Lung (tissue), 12 donors: ENCODE results near the gene PLG. TPM values are rescaled to one million over a fixed set of nuclear protein-coding genes. Genes with fewer than 3 reads are reported as not detected.

Experiments used
- ATAC-seq: fragments of 200-7000 bp; cut with Tn5 transposase; one replicate; pipeline ENCODE4 v1.9.1; 2020; ENCODE audit warnings: moderate number of reproducible peaks; ENCODE audit not compliant: insufficient read depth, low FRiP score
- DNase-seq, 3 donors: peaks; one replicate each; pipeline ENCODE4 v3.0.0-alpha.2; 2013 to 2017
- H3K27ac ChIP-seq, 2 donors: one replicate each; pipeline ENCODE4 v1.5.1; 2013; ENCODE audit warnings: mild to moderate bottlenecking in 2 of 2, moderate library complexity in 2 of 2, control low read depth in 1 of 2, inconsistent platforms in 1 of 2, low read depth in 1 of 2, low read length in 1 of 2
- H3K27me3 ChIP-seq, 3 donors: one replicate each; pipeline ENCODE4 v1.5.1; 2013; ENCODE audit warnings: low read length in 2 of 3; ENCODE audit not compliant: control insufficient read depth in 3 of 3, insufficient read depth in 3 of 3
- H3K36me3 ChIP-seq, 4 donors: one replicate each; pipeline ENCODE4 v1.5.1; 2013; ENCODE audit warnings: low read length in 4 of 4, mild to moderate bottlenecking in 1 of 4, moderate library complexity in 1 of 4; ENCODE audit not compliant: control insufficient read depth in 4 of 4, insufficient read depth in 4 of 4
- H3K4me1 ChIP-seq, 5 donors: one replicate each; pipeline ENCODE4 v1.5.1; 2013; ENCODE audit warnings: low read length in 5 of 5, mild to moderate bottlenecking in 2 of 5, moderate library complexity in 1 of 5; ENCODE audit not compliant: control insufficient read depth in 5 of 5, insufficient read depth in 5 of 5
- H3K4me3 ChIP-seq: one replicate; pipeline ENCODE4 v1.5.1; 2013; ENCODE audit warnings: mild to moderate bottlenecking, control low read depth, moderate library complexity
- H3K9ac ChIP-seq, 2 donors: one replicate each; pipeline ENCODE4 v1.5.1; 2013; ENCODE audit warnings: low read length in 2 of 2, control low read depth in 1 of 2; ENCODE audit not compliant: insufficient read depth in 1 of 2
- H3K9me3 ChIP-seq, 4 donors: one replicate each; pipeline ENCODE4 v1.5.1; 2013; ENCODE audit warnings: low read length in 3 of 4, mild to moderate bottlenecking in 1 of 4, moderate library complexity in 1 of 4; ENCODE audit not compliant: control insufficient read depth in 4 of 4, insufficient read depth in 3 of 4
- WGBS, 2 donors: extraction: QIAGEN DNeasy Blood & Tissue Kit; methylation state at CpG; one replicate each; pipeline ENCODE4 v1.1.7; 2013; 5-methylcytosine and 5-hydroxymethylcytosine counted together
- polyA plus RNA-seq, 2 donors: library from polyadenylated mRNA; stranded (reverse); fragments of 200-250 nt; gene quantifications; one replicate each; pipeline ENCODE4 v1.2.1, GENCODE V29; 2013
- total RNA-seq, 2 donors: library from RNA; depleted of rRNA in 1 of 2; stranded (reverse); fragments of >200 nt in 1 of 2; gene quantifications; one replicate each; pipeline ENCODE4 v1.2.1, GENCODE V29; 2014 to 2021
- TF ChIP-seq, protein P1 (sequence below): IDR thresholded peaks from 2 replicates; pipeline ENCODE4 v1.5.1; 2012; ENCODE audit warnings: mild to moderate bottlenecking; ENCODE audit errors: control extremely low read depth, extremely low read depth
- donor health status: control.
- donor health status: control.
- donor health status: Bipolar disorder and iron deficiency.
- donor health status: healthy.
- donor health status: DM: yes; HTN: yes; CAD: no.

The PLG gene
- total and polyA plus RNA-seq, 4 donors = 0.52 to 1.7 (median 1.5) TPM; not detected in 1

DNA sequence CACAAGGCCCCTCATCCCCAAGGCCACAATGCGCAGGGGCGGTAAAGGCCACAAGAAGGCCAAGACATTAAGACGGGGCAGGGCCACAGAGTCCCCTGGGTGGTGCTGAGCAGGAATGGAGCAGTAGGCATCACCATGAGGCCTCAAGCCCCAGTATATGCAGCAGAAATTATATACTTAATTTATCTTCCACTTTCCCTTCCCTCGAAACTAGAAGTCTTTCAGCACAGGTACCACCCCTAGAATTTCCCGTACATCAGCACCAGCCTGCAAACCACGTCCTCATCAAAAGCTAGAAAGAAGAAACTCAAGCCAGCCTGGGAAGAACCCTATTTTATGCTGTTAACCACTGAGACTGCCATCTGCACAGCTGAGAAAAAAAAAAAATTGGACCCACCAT lies 89.4 kb downstream of the PLG start:
- ATAC-seq (no peak), DNase-seq (no peak)
- no peaks in the 10 kb centered on the region for H3K36me3 ChIP-seq
- H3K9ac ChIP-seq = no peak overlapping the region
- peaks cover 0 to 2% (median 0%) of the 10 kb centered on the region in 5 donors for H3K4me1 ChIP-seq
- H3K27ac ChIP-seq = no peak overlapping the region
- H3K4me3 ChIP-seq = no peak overlapping the region
- H3K27me3 ChIP-seq = no peaks in the 10 kb centered on the region
- TF ChIP-seq, protein P1, sequence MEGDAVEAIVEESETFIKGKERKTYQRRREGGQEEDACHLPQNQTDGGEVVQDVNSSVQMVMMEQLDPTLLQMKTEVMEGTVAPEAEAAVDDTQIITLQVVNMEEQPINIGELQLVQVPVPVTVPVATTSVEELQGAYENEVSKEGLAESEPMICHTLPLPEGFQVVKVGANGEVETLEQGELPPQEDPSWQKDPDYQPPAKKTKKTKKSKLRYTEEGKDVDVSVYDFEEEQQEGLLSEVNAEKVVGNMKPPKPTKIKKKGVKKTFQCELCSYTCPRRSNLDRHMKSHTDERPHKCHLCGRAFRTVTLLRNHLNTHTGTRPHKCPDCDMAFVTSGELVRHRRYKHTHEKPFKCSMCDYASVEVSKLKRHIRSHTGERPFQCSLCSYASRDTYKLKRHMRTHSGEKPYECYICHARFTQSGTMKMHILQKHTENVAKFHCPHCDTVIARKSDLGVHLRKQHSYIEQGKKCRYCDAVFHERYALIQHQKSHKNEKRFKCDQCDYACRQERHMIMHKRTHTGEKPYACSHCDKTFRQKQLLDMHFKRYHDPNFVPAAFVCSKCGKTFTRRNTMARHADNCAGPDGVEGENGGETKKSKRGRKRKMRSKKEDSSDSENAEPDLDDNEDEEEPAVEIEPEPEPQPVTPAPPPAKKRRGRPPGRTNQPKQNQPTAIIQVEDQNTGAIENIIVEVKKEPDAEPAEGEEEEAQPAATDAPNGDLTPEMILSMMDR = no peak
- 86% methylated on average over 6 of the region's 6 CpGs for WGBS, 2 donors
- H3K9me3 ChIP-seq = no peaks in the 10 kb centered on the region

DNA sequence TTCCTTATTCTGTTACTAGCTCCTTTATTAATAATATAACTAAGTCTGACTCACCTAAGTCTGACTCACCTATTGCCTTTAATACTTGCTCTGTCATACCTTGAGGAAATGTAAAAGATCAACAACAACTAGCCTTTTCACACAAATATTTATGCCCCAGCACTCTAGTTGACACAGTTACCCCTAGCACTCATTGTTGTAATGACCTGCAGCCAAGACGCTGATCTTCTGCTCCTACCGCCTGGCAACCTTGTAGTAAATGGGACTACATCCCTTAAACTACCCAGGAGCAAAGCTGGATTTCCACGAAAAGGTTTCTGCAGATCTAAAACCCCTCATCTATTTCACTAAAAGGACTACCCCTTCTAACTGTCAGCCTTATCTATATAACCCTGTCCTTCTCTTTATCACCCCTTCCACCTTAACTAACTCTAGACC lies 90.0 kb downstream of the PLG start:
- DNase-seq (no peak), ATAC-seq (no peak)
- H3K27ac ChIP-seq = no peak overlapping the region
- H3K4me1 ChIP-seq = peaks cover 0 to 2% (median 0%) of the 10 kb centered on the region in 5 donors
- H3K27me3 ChIP-seq = no peaks in the 10 kb centered on the region
- H3K9me3 ChIP-seq = no peaks in the 10 kb centered on the region
- no peak overlapping the region for H3K4me3 ChIP-seq
- no peaks in the 10 kb centered on the region for H3K36me3 ChIP-seq
- WGBS, 2 donors = 86 to 94% methylated on average over 3 of the region's 3 CpGs
- no peak overlapping the region for H3K9ac ChIP-seq
- TF ChIP-seq, protein P1 = no peak

DNA sequence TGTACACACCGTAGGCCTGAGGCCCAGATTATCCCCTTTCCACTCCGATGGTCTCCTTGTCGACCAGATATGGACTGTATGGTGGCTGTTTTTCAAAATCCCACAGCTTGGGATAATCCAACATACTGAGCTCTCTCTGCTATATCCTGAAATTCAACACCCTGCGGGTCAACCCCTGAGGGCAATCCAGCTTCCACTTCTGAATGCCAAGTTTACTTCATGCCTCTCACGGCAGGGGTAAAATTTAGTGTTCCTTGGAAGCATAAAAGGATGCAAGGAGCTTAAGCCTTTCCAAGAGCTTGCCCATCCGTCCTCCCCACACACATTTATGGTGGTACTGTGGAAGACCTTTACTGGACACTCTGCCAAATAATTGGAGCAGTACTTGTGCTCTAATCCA lies 90.7 kb downstream of the PLG start:
- ATAC-seq (no peak), DNase-seq (peak in 2 of 3 donors; percentile 2 to 17)
- no peak overlapping the region for H3K27ac ChIP-seq
- H3K9me3 ChIP-seq = no peaks in the 10 kb centered on the region
- WGBS, 2 donors = 78 to 81% methylated on average over 6 of the region's 6 CpGs
- no peaks in the 10 kb centered on the region for H3K36me3 ChIP-seq
- H3K4me3 ChIP-seq = no peak overlapping the region
- H3K4me1 ChIP-seq = peaks cover 0 to 2% (median 0%) of the 10 kb centered on the region in 5 donors
- H3K27me3 ChIP-seq = no peaks in the 10 kb centered on the region
- no peak overlapping the region for H3K9ac ChIP-seq
- TF ChIP-seq, protein P1 = no peak

DNA sequence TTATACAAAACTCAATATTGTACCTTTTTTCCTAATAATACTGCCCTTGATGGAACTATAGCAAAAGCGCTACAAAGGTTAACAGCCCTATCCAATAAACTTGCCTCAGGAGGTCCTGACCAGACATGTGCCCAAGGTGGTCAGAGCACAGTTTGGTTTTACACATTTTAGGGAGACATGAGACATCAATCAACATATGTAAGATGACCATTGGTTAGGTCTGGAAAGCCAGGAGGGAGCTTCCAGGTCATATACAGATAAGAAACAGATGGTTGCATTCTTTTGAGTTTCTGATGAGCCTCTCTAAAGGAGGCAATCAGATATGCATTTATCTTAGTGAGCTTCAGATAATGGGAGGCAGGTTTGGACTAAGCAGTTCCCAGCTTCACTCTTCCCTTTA lies 91.6 kb downstream of the PLG start:
- no peaks in the 10 kb centered on the region for H3K27me3 ChIP-seq
- ATAC-seq = no peak
- no peak overlapping the region for H3K4me3 ChIP-seq
- no peak overlapping the region for H3K9ac ChIP-seq
- TF ChIP-seq, protein P1 = no peak
- no peak overlapping the region for H3K27ac ChIP-seq
- no peaks in the 10 kb centered on the region for H3K36me3 ChIP-seq
- no peak for DNase-seq
- H3K9me3 ChIP-seq = peaks cover 0 to under 1% (median 0%) of the 10 kb centered on the region in 4 donors
- peaks cover 0 to 2% (median 0%) of the 10 kb centered on the region in 5 donors for H3K4me1 ChIP-seq
- 77 to 83% methylated on average over 1 of the region's 1 CpG for WGBS, 2 donors
